ENCODE measurements around the gene KRT40.

KRT40 gene

DNA sequence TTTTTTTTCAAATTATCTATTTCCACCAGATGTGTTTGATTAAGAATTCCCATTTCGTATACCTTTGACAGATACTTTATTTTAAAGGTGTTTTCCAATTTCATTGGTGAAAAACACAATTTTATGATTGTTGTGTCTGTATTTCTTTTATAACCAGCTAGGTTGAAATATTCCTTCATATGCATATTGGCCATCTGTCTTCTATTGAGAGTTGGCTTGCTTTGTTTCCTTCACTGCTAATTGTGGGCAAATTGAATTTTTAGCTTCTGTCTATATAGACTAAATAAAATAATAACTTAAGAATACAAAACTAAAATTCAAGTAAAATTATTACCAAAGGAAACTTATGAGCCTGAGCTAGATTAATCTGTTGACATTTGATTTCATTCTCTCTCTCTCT is 11.0 kb upstream of the KRT40 start:
- DNase-seq = no peak

DNA sequence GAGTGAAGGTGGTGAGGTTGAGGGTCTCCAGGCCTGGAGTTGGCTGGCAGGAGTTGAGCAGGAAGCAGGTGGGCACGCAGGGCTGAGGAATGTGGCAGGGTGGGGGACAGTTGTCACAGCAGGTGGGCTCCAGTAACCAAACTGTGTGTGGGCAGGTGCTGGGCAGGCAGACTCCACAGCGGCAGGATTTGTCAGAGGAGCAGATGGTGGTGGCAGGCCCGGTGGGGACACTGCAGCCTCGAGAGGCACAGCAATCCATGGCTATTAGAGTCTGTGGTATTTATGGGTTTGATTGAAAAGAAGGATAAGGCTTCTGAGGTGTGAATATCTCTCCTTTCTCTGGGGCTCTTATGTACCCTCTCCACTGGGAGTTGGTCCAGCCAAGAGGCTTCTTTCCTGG is 9.7 kb upstream of the KRT40 start, which contains the start of gene KRTAP3-3:
TSS of gene KRTAP3-3 (minus strand) at position 326 of the 400 bp plus-strand sequence. CDS start at position 259, 67 bp downstream.
- DNase-seq = no peak

DNA sequence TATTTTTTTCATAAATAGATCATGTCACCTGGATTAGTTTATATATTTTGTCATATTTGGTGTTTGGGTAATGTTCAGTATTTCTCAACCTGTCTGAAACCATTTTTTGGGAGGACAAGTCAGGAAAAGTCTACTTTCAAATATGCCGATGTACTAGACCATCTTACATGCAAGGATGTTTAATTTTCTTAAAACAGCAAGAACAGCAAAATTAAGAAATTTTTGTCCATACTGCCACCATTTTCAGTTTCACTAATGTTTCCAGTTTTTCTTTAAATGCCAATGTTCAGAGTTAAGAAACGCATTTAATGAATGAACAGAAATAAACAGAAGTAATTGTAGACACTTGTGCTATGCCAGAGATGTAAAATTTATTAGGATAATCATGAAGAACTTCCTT is 9.0 kb upstream of the KRT40 start:
- no peak for DNase-seq

DNA sequence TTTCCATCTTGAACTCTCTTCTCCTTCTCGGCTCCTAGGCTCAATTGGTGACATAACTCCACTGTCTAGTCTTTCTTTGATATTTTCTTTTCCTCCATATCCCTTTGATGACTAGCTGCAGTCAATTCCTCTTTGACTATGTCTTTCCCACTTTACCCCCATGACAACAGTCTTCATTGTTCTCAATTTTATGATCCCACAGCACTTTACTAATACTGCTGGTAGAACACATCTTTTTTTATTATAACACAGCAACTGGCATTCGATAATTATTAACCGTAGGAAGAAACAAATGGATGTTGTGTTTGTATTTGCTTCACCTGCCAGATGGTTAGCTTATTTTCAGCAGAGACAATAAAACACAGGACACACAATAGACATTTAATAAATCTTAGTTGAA is 8.5 kb upstream of the KRT40 start:
- no peak for DNase-seq

DNA sequence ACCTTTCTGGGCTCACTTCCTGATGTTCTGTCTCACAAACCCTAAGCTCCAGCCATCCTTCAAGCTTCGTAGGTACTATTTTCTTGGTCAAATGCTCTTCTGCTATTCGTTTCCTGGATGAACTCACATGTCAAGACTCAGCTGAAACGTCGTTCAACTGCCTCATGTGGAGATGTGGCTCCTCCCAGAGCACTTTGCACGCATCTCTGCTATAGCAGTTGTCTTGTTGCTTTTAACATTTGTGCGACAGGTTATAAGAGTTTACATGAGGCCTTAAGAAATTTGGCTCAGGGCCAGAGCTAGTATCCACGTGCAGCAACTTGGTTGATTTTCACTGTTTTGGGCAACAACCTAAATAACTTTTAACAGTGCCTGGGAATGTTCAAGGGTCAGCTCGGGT is 2.8 kb upstream of the KRT40 start:
- no peak for DNase-seq

DNA sequence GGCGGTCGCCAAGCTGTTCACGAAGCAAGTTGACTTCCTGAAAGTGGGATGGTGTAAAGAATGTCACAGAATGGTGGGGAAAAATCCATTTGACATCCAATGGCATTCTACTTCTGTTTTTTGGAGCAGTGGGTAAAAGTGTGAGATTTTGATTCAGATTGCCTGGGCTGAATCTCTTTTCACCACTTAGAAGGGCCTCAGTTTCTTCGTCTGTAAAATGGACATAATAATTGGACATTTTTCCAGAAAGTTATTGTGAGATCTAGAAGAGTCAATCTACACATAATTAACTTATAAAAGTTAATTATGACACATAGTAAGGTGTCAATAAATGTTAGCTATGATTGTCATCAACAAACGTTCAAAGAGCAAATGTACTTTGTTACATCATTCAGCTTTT is 3.0 kb downstream of the KRT40 start:
- DNase-seq = no peak

DNA sequence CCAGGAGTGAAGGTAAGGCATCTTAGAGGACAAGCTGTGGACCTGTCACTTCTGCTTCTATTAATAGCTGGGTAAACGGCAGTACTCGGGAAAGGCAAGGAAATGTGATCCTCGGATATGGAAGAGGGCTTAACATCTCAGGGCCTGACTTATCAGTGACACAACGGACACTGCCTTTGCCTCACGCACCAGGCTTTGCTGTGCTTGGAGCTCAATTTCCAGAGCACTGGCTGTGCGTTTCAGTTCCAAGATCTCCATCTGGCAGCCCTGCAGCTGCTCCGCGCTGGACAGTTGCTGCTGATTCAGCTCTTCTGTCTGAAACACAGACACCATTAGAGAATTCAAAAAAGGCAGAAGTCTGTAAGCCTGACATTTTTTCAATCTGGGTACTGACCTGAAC is 3.5 kb downstream of the KRT40 start:
- no peak for DNase-seq

DNA sequence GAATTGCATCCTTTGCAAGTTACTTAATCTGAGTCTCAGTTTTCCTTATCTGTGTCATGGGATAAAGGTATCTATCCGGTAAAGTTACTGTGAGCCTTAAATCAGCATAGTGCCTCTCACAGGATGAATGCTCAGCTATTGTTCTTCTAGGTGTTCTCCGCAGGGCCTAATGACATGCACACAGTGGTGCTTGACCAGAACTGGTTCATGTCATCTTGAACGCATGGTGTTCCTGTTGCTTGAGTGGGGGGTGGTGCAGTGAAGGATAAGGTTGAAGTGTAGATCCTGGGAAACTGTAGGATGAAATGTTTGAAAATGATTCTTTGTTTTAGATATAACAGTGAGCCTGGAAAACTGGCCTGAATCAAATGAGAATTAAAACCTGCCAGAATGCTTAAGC is 4.0 kb downstream of the KRT40 start:
- DNase-seq = no peak

DNA sequence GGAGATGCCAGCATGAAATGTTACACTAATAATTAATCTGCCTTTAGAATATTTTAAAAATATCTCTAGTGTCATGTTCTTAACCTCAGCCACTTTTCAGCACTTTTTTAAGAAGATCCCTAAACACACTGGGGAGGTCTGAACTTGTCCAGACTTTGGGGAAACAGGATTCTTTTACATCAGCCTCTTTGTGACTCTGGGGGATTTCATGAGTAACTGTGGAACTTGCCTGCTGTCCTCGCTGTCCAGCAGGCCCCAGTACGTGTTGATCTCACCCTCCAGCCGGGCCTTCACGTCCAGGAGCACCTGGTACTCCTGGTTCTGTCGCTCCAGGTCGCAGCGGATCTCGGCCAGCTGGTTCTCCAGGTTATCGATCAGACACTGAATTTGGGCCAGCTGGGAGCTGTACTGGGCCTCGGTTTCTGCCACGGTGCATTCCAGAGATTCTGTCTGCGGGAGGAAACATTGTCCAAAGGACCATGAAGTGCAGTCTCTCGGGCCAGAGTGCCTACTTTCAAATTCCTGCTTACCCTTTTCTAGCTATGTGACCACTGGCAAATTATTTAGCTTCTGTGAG is 5.5 kb downstream of the KRT40 start:
- no peak for DNase-seq

DNA sequence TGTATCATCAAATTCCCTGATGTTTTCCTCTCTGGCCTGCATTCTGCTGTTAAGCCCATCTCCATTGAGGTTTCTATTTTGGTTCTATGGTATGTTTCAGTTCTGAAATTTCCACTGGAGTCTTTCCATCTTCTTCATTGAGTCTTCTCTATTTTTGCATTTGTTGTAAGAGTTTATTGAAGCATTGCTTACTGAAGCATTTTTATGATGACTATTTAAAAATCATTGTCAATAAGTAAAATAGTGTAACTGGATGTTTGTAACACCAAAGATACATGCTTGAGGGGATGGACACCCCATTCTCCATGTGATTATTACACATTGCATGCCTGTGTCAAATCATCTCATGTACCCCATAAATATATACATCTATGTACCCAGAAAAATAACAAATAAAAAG is 8.6 kb downstream of the KRT40 start:
- no peak for DNase-seq

DNA sequence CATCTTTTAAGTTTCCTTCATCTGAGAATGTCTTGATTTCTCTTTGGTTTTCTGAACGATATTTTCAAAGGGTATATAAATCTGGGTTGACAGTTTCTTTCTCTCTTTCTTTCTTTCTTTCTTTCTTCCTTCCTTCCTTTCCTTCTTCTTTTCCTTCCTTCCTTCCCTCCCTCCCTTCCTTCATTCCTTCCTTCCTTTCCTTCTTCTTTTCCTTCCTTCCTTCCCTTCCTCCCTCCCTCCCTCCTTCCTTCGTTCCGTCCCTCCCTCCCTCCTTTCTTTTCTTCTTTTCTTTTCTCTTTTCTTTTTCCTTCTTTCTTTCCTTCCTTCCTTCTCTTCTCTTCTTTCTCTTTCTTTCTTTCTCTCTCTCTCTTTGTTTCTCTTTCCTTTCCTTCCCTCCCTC is 9.8 kb downstream of the KRT40 start:
- DNase-seq = no peak

DNA sequence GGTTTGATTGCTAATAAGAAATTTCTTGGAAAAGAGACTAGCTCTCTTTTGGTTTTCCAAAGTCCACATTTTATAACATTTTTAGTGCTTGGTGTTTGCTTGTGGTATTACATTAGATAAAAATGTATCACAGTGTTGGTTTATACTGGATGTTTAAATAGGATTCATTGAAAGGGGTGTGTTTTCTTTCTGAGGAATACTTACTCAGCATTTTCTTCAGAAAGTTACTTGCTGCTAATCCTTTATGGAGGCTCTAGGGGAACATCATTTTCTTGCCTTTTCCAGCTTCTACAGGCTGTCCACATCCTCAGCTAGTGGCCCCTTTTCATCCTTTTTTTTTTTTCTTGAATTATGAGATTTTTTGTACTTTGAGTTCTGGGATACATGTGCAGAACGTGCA is 16.5 kb downstream of the KRT40 start:
- no peak for DNase-seq

DNA sequence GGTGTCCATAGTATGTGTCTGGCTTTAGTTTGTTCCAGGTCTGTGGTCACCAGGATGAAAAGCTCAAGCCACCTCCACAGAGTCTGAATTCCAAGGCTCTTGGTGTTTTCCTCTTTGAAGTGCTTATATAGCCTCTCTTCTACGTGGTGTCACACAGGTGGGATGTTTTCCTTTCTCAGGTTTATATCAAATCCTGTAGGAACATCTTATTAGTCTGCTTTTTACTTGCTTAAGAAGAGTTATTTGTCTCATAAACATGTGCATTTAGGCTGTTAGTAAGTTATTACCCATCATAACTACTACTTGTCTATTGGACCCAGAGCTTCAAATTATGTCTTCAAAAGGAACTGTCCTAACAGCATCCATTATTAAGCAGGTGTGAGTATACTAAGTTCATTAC is 17.3 kb downstream of the KRT40 start, which contains the start of gene KRT39:
TSS of gene KRT39 (minus strand) at position 101 of the 400 bp plus-strand sequence. CDS start at position 9, 92 bp downstream.
- no peak for DNase-seq

DNA sequence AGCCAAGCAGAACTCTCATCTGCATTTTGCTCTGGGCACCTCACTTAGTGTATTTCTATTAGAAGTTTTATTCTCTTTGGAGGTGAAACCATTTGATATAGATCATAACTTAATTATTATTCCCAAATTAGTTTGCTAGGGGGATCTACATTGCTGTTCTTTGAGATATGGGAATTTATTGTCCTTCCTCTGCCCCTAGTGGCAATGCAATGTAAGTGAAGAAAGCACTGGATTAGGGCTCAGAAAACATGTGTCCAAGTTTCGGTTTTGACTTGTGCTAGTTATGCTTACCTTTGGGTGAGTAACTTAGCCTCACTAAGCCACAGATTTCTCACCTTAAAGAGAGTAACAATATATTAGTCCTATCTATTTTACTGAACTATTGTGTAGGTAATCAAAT is 20.3 kb downstream of the KRT40 start:
- DNase-seq = no peak

DNA sequence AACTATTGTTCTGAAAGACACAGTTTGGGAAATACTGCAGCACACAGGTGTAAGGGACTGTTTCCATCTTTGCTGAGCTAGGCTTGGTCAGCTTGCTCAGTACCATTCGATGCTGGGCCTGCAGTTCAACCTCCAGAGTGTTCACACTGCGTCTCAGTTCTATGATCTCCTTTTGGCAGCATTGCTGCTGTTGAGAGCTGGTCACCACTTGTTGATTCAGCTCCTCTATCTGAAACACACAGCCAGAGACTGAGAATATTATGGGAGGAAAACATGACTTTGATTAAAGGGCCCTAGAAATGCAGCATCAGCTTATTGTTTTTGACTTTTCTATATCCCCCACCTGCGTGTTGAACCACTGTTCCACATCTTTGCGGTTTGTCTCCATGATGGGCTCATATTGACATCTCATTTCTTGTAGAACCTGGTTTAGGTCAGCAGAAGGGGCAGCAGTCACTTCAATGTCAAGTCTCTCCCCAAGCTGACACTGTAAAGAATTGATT is 22.0 kb downstream of the KRT40 start:
- DNase-seq = no peak

DNA sequence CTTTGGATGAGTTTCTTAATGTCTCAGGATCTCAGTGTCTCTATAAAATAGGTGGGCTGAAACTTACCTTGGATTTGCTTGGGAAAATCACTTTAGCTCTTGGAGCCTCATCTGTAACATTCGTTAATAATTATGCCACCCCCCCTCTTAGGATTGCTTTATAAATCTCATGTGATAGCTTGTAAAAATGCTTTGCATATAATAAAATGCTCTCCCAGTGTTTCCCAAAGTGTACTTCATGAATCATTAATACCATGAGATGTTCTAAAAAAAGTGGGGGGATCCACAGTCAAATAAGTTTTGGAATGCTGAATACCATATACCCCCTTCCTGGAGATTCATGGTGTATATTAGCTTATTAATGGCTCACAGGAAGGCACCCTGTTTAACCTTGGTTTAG is 22.5 kb downstream of the KRT40 start:
- DNase-seq = no peak

DNA sequence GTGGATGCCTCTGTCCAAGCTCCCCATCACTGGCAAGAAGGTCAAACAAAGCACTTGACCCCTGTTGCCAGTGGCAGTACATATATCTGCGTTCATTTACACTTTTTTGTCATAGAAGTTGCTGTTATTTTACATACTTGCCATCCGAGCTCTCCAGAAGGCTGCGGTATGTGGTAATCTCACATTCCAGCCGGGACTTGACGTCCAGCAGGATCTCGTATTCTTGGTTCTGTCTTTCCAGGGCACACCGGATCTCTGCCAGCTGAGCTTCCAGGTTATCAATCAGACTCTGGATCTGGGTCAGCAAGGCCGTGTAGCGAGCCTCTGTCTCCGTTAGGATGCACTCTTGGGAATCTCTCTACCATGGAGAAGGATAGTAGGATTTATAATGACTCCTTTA is 24.0 kb downstream of the KRT40 start:
- no peak for DNase-seq

DNA sequence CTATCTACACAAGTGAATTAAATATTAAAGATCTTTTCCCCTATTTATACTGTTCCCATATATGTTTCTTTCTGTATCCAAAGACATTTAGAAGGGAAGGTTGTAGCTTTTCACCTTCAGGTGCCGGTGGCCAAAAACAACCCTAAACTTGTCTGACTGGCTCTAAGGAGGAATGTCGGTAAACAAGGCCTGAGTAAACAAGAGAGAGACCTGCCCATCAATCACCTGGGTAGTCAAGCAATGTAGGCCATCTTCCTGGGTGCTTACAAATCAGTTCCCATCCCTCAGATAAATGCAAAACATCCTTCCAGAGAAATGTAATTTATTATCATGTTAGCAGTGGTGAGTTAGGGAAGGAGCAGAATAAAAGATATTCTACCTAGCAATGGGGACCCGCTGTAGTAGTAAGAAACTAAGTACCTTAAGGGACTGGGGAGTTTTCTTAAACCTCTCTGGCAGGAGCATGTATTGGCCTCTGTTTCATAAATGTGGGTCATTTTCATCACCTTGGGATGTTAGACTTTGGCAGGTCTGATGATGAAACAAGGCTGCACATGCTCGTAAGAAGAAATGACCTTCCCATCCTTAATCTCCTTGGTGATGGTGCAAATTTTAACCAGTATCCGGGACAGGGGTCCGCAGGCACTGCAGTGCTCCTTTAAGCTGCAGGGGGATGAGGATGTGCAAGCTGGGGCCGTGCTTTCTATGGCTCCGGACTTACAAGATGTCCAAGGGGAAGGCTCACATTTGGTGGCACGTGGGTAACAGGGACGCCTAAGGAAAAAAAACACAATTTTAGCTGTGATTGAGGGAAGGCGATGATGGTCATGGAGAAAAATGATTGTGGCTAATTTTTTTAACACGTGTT is 25.8 kb downstream of the KRT40 start:
- no peak for DNase-seq

DNA sequence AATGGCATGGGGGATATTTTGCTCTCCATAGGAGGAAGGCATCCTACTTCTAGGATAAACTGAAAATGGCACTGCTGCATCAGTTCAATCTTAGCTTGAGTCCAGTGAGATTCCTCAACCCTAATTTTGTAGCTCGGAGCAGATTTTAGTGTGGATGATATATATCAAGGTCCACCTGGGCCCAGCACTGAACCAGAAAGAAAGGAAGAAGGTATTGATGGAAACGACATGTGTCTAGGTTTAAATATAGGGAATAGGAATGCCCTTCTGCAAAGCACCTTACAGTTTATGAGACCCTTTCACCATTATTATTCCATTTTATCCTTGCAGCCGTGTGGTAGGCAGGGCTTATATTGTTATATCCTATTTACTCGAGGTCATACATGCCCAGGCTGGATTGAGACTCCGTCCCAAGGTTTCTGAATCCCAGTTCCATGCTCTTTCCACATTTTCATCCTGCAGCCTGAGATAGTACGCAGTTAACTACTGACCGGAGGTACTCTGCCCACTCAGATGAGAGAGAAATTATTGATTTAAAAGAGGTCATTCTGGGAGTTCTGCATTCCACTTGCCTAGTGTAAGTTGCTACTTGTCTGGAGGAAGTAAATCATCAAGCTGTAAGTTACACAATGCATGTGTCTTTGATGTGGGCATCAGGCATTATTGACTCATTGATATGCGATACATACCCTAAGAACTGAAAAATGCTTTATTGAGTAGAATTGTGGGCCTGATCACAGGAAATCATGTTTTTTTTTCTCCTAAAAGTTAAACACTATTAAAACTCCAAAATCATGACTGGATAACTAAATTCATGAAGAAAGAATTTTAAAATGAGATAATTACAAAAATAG is 27.5 kb downstream of the KRT40 start:
- no peak for DNase-seq

DNA sequence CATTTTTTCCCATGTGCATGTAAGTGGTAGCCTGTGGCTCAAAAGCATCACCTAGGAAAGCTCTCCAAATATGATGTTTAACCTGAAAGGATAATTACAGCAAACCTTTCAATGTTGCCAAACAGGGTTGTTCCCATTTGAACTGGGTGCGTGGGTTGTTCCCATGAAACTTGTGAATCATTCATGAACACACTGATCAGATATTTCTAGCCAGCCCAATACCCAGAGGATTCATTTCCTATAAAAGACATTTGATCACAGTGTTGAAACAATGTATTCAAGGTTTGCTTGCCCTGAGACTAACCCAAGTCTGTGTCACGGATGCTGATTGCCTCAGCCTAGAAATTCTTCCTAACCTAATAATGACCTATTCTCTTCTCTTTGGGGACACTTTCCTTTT is 30.2 kb downstream of the KRT40 start:
- DNase-seq = no peak

DNA sequence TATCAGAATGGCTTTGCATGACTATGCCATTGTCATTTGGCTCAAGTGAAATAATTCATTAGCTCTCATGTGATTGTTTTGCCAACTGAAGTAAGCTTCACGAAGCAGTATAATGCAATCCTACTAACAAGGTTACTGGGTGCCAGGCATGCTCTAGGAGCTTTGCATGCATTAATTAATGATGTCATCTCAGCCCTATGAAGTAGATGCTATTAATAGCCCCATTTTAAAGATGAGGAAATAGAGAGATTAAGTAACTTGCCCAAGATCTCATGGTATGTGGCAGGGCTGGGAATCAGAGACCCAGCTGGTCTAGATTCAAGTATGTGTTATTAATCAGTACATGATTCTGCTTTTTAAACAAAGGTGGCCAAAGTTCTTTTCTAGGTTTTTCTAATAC is 31.5 kb downstream of the KRT40 start:
- no peak for DNase-seq

DNA sequence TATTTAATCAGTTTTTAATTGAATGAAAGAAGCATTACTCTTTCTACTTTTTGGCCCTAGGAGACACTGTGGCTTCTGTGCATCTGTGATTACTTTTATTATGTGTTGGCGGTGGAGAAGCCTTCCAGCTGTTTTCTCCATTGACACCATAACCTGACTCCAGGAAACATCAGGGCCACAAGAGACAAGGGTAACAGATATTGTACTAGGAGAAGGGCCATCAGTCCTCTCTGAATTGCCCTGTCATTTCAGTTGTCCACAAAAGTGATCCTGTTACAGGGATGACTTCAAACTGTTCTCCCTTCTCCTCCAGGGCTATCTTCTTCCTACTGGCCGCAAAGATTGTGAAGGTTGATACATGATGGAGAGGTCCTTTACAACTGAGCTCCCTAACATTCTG is 32.0 kb downstream of the KRT40 start:
- no peak for DNase-seq

DNA sequence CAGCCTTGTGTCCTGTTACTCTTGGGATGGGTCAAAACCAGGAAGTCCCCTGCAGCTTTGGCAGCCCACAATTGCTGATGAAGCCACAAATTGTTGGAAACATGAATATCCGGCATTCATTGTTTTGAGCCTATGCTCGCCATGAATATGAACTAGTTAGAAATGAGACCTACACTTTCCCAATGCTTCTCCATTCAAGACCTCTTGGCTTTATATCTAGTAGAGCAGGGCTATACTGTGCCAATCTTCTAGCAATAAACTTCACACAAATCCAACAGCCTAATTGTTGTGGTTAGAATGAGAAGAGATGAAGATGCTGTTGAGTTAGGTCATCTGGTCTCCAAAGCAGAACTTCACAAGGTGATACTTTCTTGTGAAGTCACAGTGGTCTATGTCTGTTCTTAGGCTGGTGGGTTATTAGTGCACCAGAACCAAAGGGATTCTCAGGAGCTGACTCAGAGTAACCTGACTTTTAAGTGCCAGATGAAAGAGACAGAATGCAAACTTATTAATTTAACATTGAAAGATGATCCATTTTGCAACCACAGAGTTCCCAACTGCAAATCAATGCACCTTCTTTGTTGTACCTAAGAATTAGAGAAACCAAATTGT is 33.0 kb downstream of the KRT40 start:
- DNase-seq = no peak

Measured in CD4-positive, alpha-beta T cell treated with Interleukin-17A for 4 hours (primary cell).